BLaER1 treated with 17β-estradiol and CSF1 and Interleukin-3, amounts not matched to agents 10 nM and 100 nM (cell line): ENCODE results near the gene RAB2B.

ENCODE experiments used
- H3K27ac ChIP-seq, 11 experiments: shearing (Covaris generic); formaldehyde crosslinking; 2 replicates each; pipeline ENCODE4 v1.8.1; 2022
- H3K27me3 ChIP-seq, 11 experiments: shearing (Covaris generic); formaldehyde crosslinking; 2 replicates each; pipeline ENCODE4 v1.8.1; 2022
- H3K36me3 ChIP-seq, 11 experiments: shearing (Covaris generic); formaldehyde crosslinking; 2 replicates each; pipeline ENCODE4 v1.8.1; 2022
- H3K4me1 ChIP-seq, 10 experiments: shearing (Covaris generic); formaldehyde crosslinking; 2 replicates each; pipeline ENCODE4 v1.8.1; 2022
- H3K4me2 ChIP-seq, 11 experiments: shearing (Covaris generic); formaldehyde crosslinking; 2 replicates each; pipeline ENCODE4 v1.8.1; 2022
- H3K4me3 ChIP-seq, 10 experiments: shearing (Covaris generic); formaldehyde crosslinking; 2 replicates each; pipeline ENCODE4 v1.8.1; 2022
- H3K9ac ChIP-seq, 11 experiments: shearing (Covaris generic); formaldehyde crosslinking; 2 replicates each; pipeline ENCODE4 v1.8.1; 2022
- H3K9me3 ChIP-seq, 11 experiments: shearing (Covaris generic); formaldehyde crosslinking; replicated peaks in 1 of 11; 2 replicates each; pipeline ENCODE4 v1.8.1; 2022
- H4K20me1 ChIP-seq, 11 experiments: shearing (Covaris generic); formaldehyde crosslinking; 2 replicates each; pipeline ENCODE4 v1.8.1; 2022
- Cebpa-rat ChIP-seq, 11 experiments: shearing (Covaris generic); IDR thresholded peaks; 2 replicates each; pipeline ENCODE4 v1.8.1; 2022

RAB2B gene

GRCh38 chr14:21431126-21431525 lies 45.6 kb downstream of the RAB2B start:
- H3K9me3 ChIP-seq, result no peaks in the 10 kb centered on the region
- peaks cover 33 to 96% (median 77%) of the 10 kb centered on the region in 11 experiments for H4K20me1 ChIP-seq
- peaks cover 5 to 22% (median 9%) of the 10 kb centered on the region in 10 experiments for H3K4me1 ChIP-seq
- no peak overlapping the region for H3K27ac ChIP-seq
- H3K27me3 ChIP-seq, result no peaks in the 10 kb centered on the region
- H3K36me3 ChIP-seq, result peaks cover 59 to 97% (median 85%) of the 10 kb centered on the region in 11 experiments
- H3K4me2 ChIP-seq, result no peak overlapping the region
- H3K4me3 ChIP-seq, result no peak overlapping the region
- no peak overlapping the region for H3K9ac ChIP-seq
- TF ChIP-seq Cebpa-rat (IDR thresholded peaks at IDR 0.05), result no peak

GRCh38 chr14:21428930-21429329 lies 47.8 kb downstream of the RAB2B start:
- H3K9ac ChIP-seq, result no peak overlapping the region
- no peaks in the 10 kb centered on the region for H3K9me3 ChIP-seq
- H4K20me1 ChIP-seq, result peaks cover 33 to 79% (median 61%) of the 10 kb centered on the region in 11 experiments
- no peaks in the 10 kb centered on the region for H3K27me3 ChIP-seq
- H3K4me1 ChIP-seq, result 0 out of 20 replicates have a peak, but pooled peaks cover 0 to under 1% (median 0%) of the 10 kb centered on the region in 10 experiments
- no peak overlapping the region for H3K27ac ChIP-seq
- H3K4me2 ChIP-seq, result no peak overlapping the region
- no peak overlapping the region for H3K4me3 ChIP-seq
- TF ChIP-seq Cebpa-rat (IDR thresholded peaks at IDR 0.05), result no peak
- peaks cover 81 to 99% (median 96%) of the 10 kb centered on the region in 11 experiments for H3K36me3 ChIP-seq

- Histone ChIP-seq H4K20me1 (peaks cover 26 to 77% (median 59%) of the 10 kb centered on the region in 11 experiments), H3K9me3 (no peaks in the 10 kb centered on the region), H3K27ac (no peak overlapping the region), H3K9ac (no peak overlapping the region; a peak in 1 of 22 replicates), H3K4me3 (no peak overlapping the region), H3K4me2 (no peak overlapping the region), H3K36me3 (peaks cover 100% of the 10 kb centered on the region in 11 experiments), H3K27me3 (no peaks in the 10 kb centered on the region), H3K4me1 (no peaks in the 10 kb centered on the region)
- no peak for TF ChIP-seq Cebpa-rat (IDR thresholded peaks at IDR 0.05)
Observed at GRCh38 chr14:21426692-21427091, 50.1 kb downstream of the RAB2B start.

GRCh38 chr14:21419528-21419927 lies 57.2 kb downstream of the RAB2B start:
- 0 out of 20 replicates have a peak, but pooled peaks cover 0 to 6% (median 0%) of the 10 kb centered on the region in 10 experiments for H3K4me1 ChIP-seq
- H4K20me1 ChIP-seq, result peaks cover 0 to 74% (median 51%) of the 10 kb centered on the region in 11 experiments; a peak in 21 of 22 replicates
- peaks cover 94 to 100% (median 96%) of the 10 kb centered on the region in 11 experiments for H3K36me3 ChIP-seq
- no peak overlapping the region for H3K4me3 ChIP-seq
- no peak for TF ChIP-seq Cebpa-rat (IDR thresholded peaks at IDR 0.05)
- H3K27ac ChIP-seq, result no peak overlapping the region
- H3K9ac ChIP-seq, result no peak overlapping the region
- no peaks in the 10 kb centered on the region for H3K9me3 ChIP-seq
- no peak overlapping the region for H3K4me2 ChIP-seq
- H3K27me3 ChIP-seq, result no peaks in the 10 kb centered on the region

- peaks cover 94 to 100% (median 96%) of the 10 kb centered on the region in 11 experiments for H3K36me3 ChIP-seq
- no peak for TF ChIP-seq Cebpa-rat (IDR thresholded peaks at IDR 0.05)
Observed at GRCh38 chr14:21415329-21415728, 61.4 kb downstream of the RAB2B start.

GRCh38 chr14:21414137-21414631 lies 62.6 kb downstream of the RAB2B start:
- Histone ChIP-seq H3K36me3 (peaks cover 94 to 100% (median 96%) of the 10 kb centered on the region in 11 experiments), H3K9me3 (no peaks in the 10 kb centered on the region), H4K20me1 (peaks cover 0 to 53% (median 12%) of the 10 kb centered on the region in 11 experiments; a peak in 15 of 22 replicates), H3K9ac (no peak overlapping the region), H3K4me2 (no peak overlapping the region), H3K27ac (no peak overlapping the region), H3K4me3 (no peak overlapping the region), H3K4me1 (no peaks in the 10 kb centered on the region), H3K27me3 (no peaks in the 10 kb centered on the region)
- TF ChIP-seq Cebpa-rat (IDR thresholded peaks at IDR 0.05), result no peak

More at GRCh38 chr14:21415329-21415728, 61.4 kb downstream of the RAB2B start:
- 0 out of 20 replicates have a peak, but pooled peaks cover 0 to under 1% (median 0%) of the 10 kb centered on the region in 10 experiments for H3K4me1 ChIP-seq
- H3K9ac ChIP-seq, result no peak overlapping the region
- H3K27me3 ChIP-seq, result no peaks in the 10 kb centered on the region
- no peak overlapping the region for H3K27ac ChIP-seq
- H3K9me3 ChIP-seq, result no peaks in the 10 kb centered on the region
- peaks cover 0 to 57% (median 21%) of the 10 kb centered on the region in 11 experiments; a peak in 18 of 22 replicates for H4K20me1 ChIP-seq
- no peak overlapping the region for H3K4me2 ChIP-seq
- no peak overlapping the region for H3K4me3 ChIP-seq
